ENCODE data around the gene NEDD9.

GRCh38 chr6:11209906-11210305 is 22.6 kb downstream of the NEDD9 start:
- TF ChIP-seq ZSCAN29 (IDR thresholded peaks at IDR 0.05): no peak
- no peak for TF ChIP-seq TAF1 (IDR thresholded peaks at IDR 0.05; ENCODE audit: borderline replicate concordance, low read depth, low read length)
- TF ChIP-seq KDM1A (IDR thresholded peaks at IDR 0.05; ENCODE audit: borderline replicate concordance): no peak
- TF ChIP-seq CHD4 (IDR thresholded peaks at IDR 0.05): no peak
- no peak for TF ChIP-seq POLR2AphosphoS5 (IDR thresholded peaks at IDR 0.05; ENCODE audit: low read length)
- TF ChIP-seq EED (IDR thresholded peaks at IDR 0.05; ENCODE audit: low read depth): no peak
- no peak for TF ChIP-seq CTCF (IDR thresholded peaks at IDR 0.05 in 2 of 3, conservative IDR thresholded peaks at IDR 0.05 in 1 of 3; ENCODE audit: control insufficient read depth in 2 of 3, extremely low read depth in 1 of 3, insufficient read depth in 1 of 3, low read depth in 3 of 3, low read length in 3 of 3)
- no peak for TF ChIP-seq POU2F2 (IDR thresholded peaks at IDR 0.05; ENCODE audit: borderline replicate concordance, low read depth, low read length)

All from GM12878 (cell line).